Measurements from ENCODE around the gene TMC5. TPM values are rescaled to one million over a fixed set of nuclear protein-coding genes. Genes with fewer than 3 reads are reported as not detected.

The TMC5 gene
- total and polyA plus RNA-seq, 2 of the 13 experiments (the other 11 are each of a cell fraction or from before 2014, with no cell fraction given), result 0.09 to 0.41 TPM

DNA sequence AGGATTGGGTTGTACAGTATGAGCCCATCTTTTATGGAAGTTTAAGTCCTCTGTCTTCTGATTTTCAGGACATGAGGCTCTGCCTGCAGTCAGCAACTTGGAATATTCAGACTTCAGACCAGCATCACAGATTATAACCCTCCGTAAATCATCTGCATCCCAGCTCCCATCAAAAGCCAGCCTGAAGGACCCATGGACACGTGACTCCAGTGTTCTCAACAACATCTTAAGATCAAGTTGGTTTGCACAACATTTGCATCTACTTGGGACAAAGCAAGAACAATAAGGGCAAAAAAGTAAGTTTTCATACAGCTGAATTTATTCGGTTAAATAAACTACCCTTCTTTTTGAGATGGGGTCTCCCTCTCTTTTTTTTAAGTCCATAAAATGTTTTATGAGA is 12.7 kb downstream of the TMC5 start:
- H3K4me1 ChIP-seq (ENCODE audit: insufficient read depth, low read length), result peaks cover 15% of the 10 kb centered on the region
- intact Hi-C loops (cut with micrococcal nuclease; ENCODE audit: unreplicated experiment), result no loop called here
- ATAC-seq (no peak), FAIRE-seq (no peak), DNase-seq (ENCODE audit: low spot score) (no peak)
- 57% methylated on average over 3 of the region's 3 CpGs for WGBS (ENCODE audit: low lambda C conversion rate)
- H4K20me1 ChIP-seq (ENCODE audit: insufficient read depth, low read length), result no peaks in the 10 kb centered on the region
- CTCF ChIA-PET (ENCODE audit: low intra/inter-chr PET ratio, low total read pairs), result no interaction called here
- in situ Hi-C loops (cut with HindIII; ENCODE audit: extremely low pct_ligation_motif_present, low pct_unique_long_range_greater_than_20kb), result no loop called here
- no TSS peak for BruUV-seq (replicated peaks)
- POLR2A ChIA-PET, result no interaction called here
- no peaks in the 10 kb centered on the region for H3K79me2 ChIP-seq (ENCODE audit: insufficient read depth, low read length)
- TF ChIP-seq ZNF180 (CRISPR knock-in tag; IDR thresholded peaks at IDR 0.05; ENCODE audit: borderline replicate concordance, low read depth) (no peak), ZSCAN21 (CRISPR knock-in tag; IDR thresholded peaks at IDR 0.05; ENCODE audit: borderline replicate concordance) (no peak), MED1 (CRISPR knock-in tag; IDR thresholded peaks at IDR 0.05) (no peak), HOXA7 (CRISPR knock-in tag; IDR thresholded peaks at IDR 0.05) (no peak), BCL6 (CRISPR knock-in tag; IDR thresholded peaks at IDR 0.05) (no peak), ZNF75D (CRISPR knock-in tag; IDR thresholded peaks at IDR 0.05; ENCODE audit: borderline replicate concordance) (no peak), SATB2 (CRISPR knock-in tag; IDR thresholded peaks at IDR 0.05) (no peak), CHD4 (IDR thresholded peaks at IDR 0.05; ENCODE audit: borderline replicate concordance, low read length) (no peak), REL (CRISPR knock-in tag; conservative IDR thresholded peaks at IDR 0.05) (no peak)
- TF ChIP-seq, protein P1, sequence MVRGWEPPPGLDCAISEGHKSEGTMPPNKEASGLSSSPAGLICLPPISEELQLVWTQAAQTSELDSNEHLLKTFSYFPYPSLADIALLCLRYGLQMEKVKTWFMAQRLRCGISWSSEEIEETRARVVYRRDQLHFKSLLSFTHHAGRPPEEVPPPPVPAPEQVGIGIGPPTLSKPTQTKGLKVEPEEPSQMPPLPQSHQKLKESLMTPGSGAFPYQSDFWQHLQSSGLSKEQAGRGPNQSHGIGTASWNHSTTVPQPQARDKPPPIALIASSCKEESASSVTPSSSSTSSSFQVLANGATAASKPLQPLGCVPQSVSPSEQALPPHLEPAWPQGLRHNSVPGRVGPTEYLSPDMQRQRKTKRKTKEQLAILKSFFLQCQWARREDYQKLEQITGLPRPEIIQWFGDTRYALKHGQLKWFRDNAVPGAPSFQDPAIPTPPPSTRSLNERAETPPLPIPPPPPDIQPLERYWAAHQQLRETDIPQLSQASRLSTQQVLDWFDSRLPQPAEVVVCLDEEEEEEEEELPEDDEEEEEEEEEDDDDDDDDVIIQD (CRISPR knock-in tag; IDR thresholded peaks at IDR 0.05; ENCODE audit: low read depth), result no peak
- no peaks in the 10 kb centered on the region for H3K36me3 ChIP-seq (replicated peaks in 1 of 2; ENCODE audit: control insufficient read depth in 1 of 2, insufficient read depth in 2 of 2, low read length in 2 of 2)
- peaks cover 2 to 10% of the 10 kb centered on the region in 2 experiments; a peak in 3 of 5 replicates for H3K27me3 ChIP-seq (ENCODE audit: control insufficient read depth in 1 of 2, insufficient read depth in 2 of 2, low read length in 2 of 2)
- no peaks in the 10 kb centered on the region for H3K9me3 ChIP-seq (ENCODE audit: low read length)
- H2AFZ ChIP-seq (ENCODE audit: low read length), result no peak overlapping the region
- H3K27ac ChIP-seq (ENCODE audit: extremely low read length, insufficient read depth, low read length), result no peak overlapping the region
- H3K4me2 ChIP-seq (ENCODE audit: low read depth, low read length), result no peak overlapping the region
- no peak overlapping the region for H3K9ac ChIP-seq (ENCODE audit: insufficient read depth, low read depth, low read length)
- H3K4me3 ChIP-seq (replicated peaks in 1 of 3; ENCODE audit: insufficient read depth in 1 of 3, low read depth in 2 of 3, low read length in 3 of 3), result no peak overlapping the region
